AML-193 (cell line): ENCODE data around the gene BAG1.

Experiments
- DNase-seq, 2 experiments: peaks; one replicate each; lab custom pipeline; 2025; lab: John Stamatoyannopoulos, UW

The BAG1 gene

GRCh38 chr9:33210006-33210715 lies 54.3 kb downstream of the BAG1 start:
- no peak for DNase-seq

GRCh38 chr9:33209394-33209793 lies 55.1 kb downstream of the BAG1 start:
- DNase-seq = no peak

- DNase-seq = no peak
Observed at GRCh38 chr9:33202552-33203201, 61.8 kb downstream of the BAG1 start.
